Limb (tissue), 2 donors: Measurements from ENCODE around the gene PRR33.

Experiments
- DNase-seq, 2 donors: peaks; one replicate each; pipeline ENCODE4 v3.0.0-alpha.2; 2016; ENCODE audit errors: extremely low spot score in 2 of 2

PRR33 gene

GRCh38 chr11:1838426-1839144, 53.1 kb downstream of the PRR33 start, which contains the start of gene TNNI2:
TSS of gene TNNI2 (plus strand) at chr11:1838981. CDS start at chr11:1839697, 716 bp downstream.
- DNase-seq = no peak
